Left lung (tissue), 10 donors: ENCODE results near the gene TLE6. TPM values are rescaled to one million over a fixed set of nuclear protein-coding genes. Genes with fewer than 3 reads are reported as not detected.
A peak's percentile ranks its signal among the peaks of the same experiment; 100 is the strongest.

Source experiments
- ATAC-seq: fragments of 200-7000 bp; cut with Tn5 transposase; one replicate; pipeline ENCODE4 v1.9.1; 2020; ENCODE audit warnings: moderate library complexity
- DNase-seq, 4 donors: peaks; one replicate each; pipeline ENCODE4 v3.0.0-alpha.2; 2013 to 2020
- H3K27ac ChIP-seq, 2 donors: fragments of 200-600 bp; sonication (generic) in 1 of 2; one replicate each; pipeline versions ENCODE4 v1.5.0 to v1.8.0; 2020 to 2021
- H3K27me3 ChIP-seq, 2 donors: fragments of 200-600 bp; sonication (generic) in 1 of 2; one replicate each; pipeline versions ENCODE4 v1.5.0 to v1.8.0; 2020 to 2021
- H3K36me3 ChIP-seq, 2 donors: fragments of 200-600 bp; sonication (generic) in 1 of 2; one replicate each; pipeline versions ENCODE4 v1.5.0 to v1.8.0; 2020 to 2021
- H3K4me1 ChIP-seq, 2 donors: fragments of 200-600 bp; one replicate each; pipeline ENCODE4 v1.8.0; 2021
- H3K4me3 ChIP-seq, 2 donors: fragments of 200-600 bp; sonication (generic) in 1 of 2; one replicate each; pipeline versions ENCODE4 v1.5.0 to v1.8.0; 2020 to 2021; ENCODE audit warnings: mild to moderate bottlenecking in 1 of 2
- H3K9me3 ChIP-seq, 2 donors: fragments of 200-600 bp; sonication (generic) in 1 of 2; one replicate each; pipeline versions ENCODE4 v1.5.0 to v1.8.0; 2020 to 2021
- CTCF ChIP-seq, 2 donors: fragments of 200-600 bp; sonication (generic) in 1 of 2; IDR thresholded peaks; one replicate each; pipeline versions ENCODE4 v1.5.0 to v1.8.0; 2021; ENCODE audit warnings: antibody characterized with exemption in 2 of 2
- intact Hi-C, 2 donors: fragments of 100-400 bp; cut with DNase I; formaldehyde crosslinking; loops; one replicate each; pipeline versions ENCODE4 v1.11.2 to v1.14.2; 2022
- polyA plus RNA-seq, 6 donors: library from polyadenylated mRNA; unstranded; fragments of 120-200 nt; gene quantifications; one replicate each; pipeline ENCODE4 v1.2.1, GENCODE V29; 2013; ENCODE audit not compliant: insufficient read length in 6 of 6
- total RNA-seq, 2 donors: library from RNA; stranded (reverse); fragmentation: NEBNext Ultra II Directional; extraction: Animal tissue kit (Norgen Biotek cat#: 25700); gene quantifications; one replicate each; pipeline ENCODE4 v1.2.1, GENCODE V29; 2021
- donor health status: DM: no; HTN: yes; CAD: no.
- donor health status: DM: no; HTN: no; CAD: no.

TLE6 gene
- total and polyA plus RNA-seq, 8 donors = 3.3 to 16.0 (median 10.5) TPM

- Histone ChIP-seq H3K27me3 (peaks cover 0 to 58% of the 10 kb centered on the region in 2 donors), H3K4me1 (peaks cover 4 to 8% of the 10 kb centered on the region in 2 donors), H3K9me3 (no peaks in the 10 kb centered on the region), H3K27ac (no peak overlapping the region), H3K4me3 (no peak overlapping the region), H3K36me3 (no peaks in the 10 kb centered on the region)
- no peak for TF ChIP-seq CTCF (IDR thresholded peaks at IDR 0.05)
- ATAC-seq (no peak), DNase-seq (no peak)
- intact Hi-C loops = no loop called here
Measured at GRCh38 chr19:3025549-3025886, 48.2 kb downstream of the TLE6 start.

GRCh38 chr19:3026768-3027167, 49.4 kb downstream of the TLE6 start:
- DNase-seq (no peak), ATAC-seq (no peak)
- H3K36me3 ChIP-seq = no peaks in the 10 kb centered on the region
- no peak for TF ChIP-seq CTCF (IDR thresholded peaks at IDR 0.05)
- no peak overlapping the region for H3K4me3 ChIP-seq
- peaks cover 0 to 66% of the 10 kb centered on the region in 2 donors for H3K27me3 ChIP-seq
- H3K27ac ChIP-seq = no peak overlapping the region
- H3K4me1 ChIP-seq = peaks cover 4 to 8% of the 10 kb centered on the region in 2 donors
- intact Hi-C loops = no loop called here
- H3K9me3 ChIP-seq = no peaks in the 10 kb centered on the region

GRCh38 chr19:3027292-3027691, 49.9 kb downstream of the TLE6 start:
- Histone ChIP-seq H3K27ac (no peak overlapping the region), H3K36me3 (no peaks in the 10 kb centered on the region), H3K4me1 (peaks cover 4 to 8% of the 10 kb centered on the region in 2 donors), H3K4me3 (no peak overlapping the region), H3K9me3 (no peaks in the 10 kb centered on the region), H3K27me3 (peaks cover 0 to 71% of the 10 kb centered on the region in 2 donors)
- no peak for TF ChIP-seq CTCF (IDR thresholded peaks at IDR 0.05)
- ATAC-seq (no peak), DNase-seq (no peak)
- intact Hi-C loops = no loop called here

- Histone ChIP-seq H3K27ac (peak overlapping the region in 1 of 2 donors; percentile 28), H3K4me1 (peaks cover 4 to 8% of the 10 kb centered on the region in 2 donors), H3K4me3 (peak overlapping the region in 1 of 2 donors; percentile 52), H3K9me3 (no peaks in the 10 kb centered on the region), H3K27me3 (peaks cover 0 to 78% of the 10 kb centered on the region in 2 donors), H3K36me3 (no peaks in the 10 kb centered on the region)
- DNase-seq = no peak
- TF ChIP-seq CTCF (IDR thresholded peaks at IDR 0.05) = no peak
- intact Hi-C loops = no loop called here
- peak; percentile 55 for ATAC-seq
Measured at GRCh38 chr19:3027981-3028304, 50.6 kb downstream of the TLE6 start.

- Histone ChIP-seq H3K4me1 (peaks cover 4 to 8% of the 10 kb centered on the region in 2 donors), H3K36me3 (no peaks in the 10 kb centered on the region), H3K27ac (peak overlapping the region in 1 of 2 donors; percentile 28), H3K9me3 (no peaks in the 10 kb centered on the region), H3K4me3 (peak overlapping the region; percentile 46 to 52), H3K27me3 (peaks cover 0 to 78% of the 10 kb centered on the region in 2 donors)
- TF ChIP-seq CTCF (IDR thresholded peaks at IDR 0.05) = no peak
- DNase-seq (peak in 2 of 4 donors; percentile 42 to 85), ATAC-seq (peak; percentile 61)
- intact Hi-C loops = no loop called here
Measured at GRCh38 chr19:3028305-3029064, 51.1 kb downstream of the TLE6 start.
